ENCODE results near the gene MAPRE2.
"Not testable (repeated sequence)": the region's sequence is repeated elsewhere in the genome, so short reads cannot be mapped to it uniquely, and the experiment has no call there.

Gene MAPRE2

DNA sequence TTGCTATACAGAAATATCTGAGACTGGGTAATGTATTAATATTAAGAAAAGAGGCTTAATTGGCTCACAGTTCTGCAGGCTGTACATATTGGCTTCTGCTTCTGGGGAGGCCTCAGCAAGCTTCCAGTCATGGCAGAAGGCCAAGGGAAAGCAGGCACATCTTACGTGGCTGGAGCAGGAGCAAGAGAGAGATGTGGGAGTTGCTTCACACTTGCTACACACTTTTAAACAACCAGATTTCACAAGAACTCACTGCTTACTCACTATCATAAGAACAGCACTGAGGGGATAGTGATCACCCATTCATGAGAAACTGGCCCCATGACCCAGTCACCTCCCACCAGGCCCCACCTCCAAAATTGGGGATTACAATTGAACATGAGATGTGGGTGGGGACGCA lies 50.6 kb downstream of the MAPRE2 start:
- no peak for DNase-seq (ENCODE audit: low spot score)

- no peak for DNase-seq (ENCODE audit: low spot score)
These were observed 54.9 kb downstream of the MAPRE2 start for GRCh38 chr18:35095983-35096676.

- no peak for DNase-seq (ENCODE audit: low spot score)
These were observed 55.4 kb downstream of the MAPRE2 start for GRCh38 chr18:35096677-35097011.

DNA sequence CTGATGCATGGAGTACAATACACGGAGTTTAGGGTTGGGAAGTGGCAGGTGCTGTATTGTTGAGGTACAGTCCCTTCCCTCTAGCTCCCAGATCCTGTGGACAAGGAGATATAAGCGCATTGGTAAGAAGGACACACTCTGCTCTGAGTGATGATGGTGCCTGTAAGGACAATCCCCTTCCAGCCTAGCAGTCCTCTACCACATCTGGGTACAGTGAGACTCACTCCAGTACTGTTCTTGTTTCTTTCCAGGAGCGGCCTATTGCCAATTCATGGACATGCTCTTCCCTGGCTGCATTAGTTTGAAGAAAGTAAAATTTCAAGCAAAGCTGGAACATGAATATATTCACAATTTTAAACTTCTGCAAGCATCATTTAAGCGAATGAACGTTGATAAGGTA lies 56.0 kb downstream of the MAPRE2 start:
- no peak for DNase-seq (ENCODE audit: low spot score)

GRCh38 chr18:35097763-35098162 lies 56.5 kb downstream of the MAPRE2 start:
- DNase-seq (ENCODE audit: low spot score) = no peak

- DNase-seq (ENCODE audit: low spot score) = no peak
These were observed 58.7 kb downstream of the MAPRE2 start for GRCh38 chr18:35099911-35100310.

DNA sequence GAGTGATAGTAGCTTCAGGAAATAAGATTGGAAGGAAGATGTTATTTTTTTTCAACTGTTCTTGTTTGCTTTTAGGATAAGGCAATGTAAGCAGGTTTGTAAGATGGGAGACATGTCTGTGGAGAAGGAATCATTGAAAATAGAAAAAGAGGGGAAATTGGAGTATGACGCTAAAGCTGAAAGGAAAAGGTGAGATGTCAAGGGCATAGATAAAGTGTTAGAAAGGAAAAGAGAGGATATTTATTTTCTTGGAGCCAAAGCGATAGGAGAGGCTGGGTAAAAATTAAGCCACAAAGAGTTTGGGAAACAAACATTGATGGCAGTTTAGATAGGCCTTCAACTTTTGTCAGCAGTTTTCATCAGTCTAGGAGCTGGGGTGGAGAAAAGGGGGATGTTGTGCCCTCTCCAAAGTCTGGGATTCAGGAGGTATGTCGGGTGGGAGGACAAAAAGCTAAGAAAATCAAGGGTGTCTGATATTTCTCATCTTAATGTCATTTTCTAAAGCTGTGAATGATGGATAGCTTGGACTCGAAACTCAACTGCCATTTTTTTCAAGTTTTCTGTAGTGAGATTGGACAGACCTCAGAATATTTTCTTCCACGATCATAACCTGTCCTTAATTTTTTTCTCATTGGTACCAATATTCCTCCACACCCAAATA lies 63.3 kb downstream of the MAPRE2 start:
- DNase-seq (ENCODE audit: low spot score) = no peak

GRCh38 chr18:35106013-35106844 lies 65.0 kb downstream of the MAPRE2 start:
- DNase-seq (ENCODE audit: low spot score) = no peak

- DNase-seq (ENCODE audit: low spot score) = no peak
These were observed 65.6 kb downstream of the MAPRE2 start for GRCh38 chr18:35106845-35107148.

DNA sequence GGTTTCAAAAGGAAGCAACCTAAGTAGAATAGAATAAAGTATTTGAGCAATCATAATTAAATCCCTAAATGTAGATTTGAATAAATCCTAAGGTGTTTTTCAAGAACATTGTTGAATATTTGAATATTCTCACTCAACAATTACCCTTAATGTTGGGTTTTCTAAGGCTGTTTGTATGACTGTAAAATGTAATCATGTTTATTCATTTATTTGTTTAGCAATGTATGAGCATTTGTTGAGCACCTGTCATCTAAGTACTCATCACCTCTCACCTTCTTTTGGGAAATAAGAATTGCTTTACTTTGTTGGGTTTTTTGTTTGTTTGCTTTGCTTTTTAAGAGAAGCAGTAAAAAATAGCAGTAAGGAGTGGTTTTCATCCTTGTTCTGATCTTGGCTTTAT lies 66.0 kb downstream of the MAPRE2 start:
- no peak for DNase-seq (ENCODE audit: low spot score)

GRCh38 chr18:35108088-35108487 lies 66.9 kb downstream of the MAPRE2 start:
- not testable (repeated sequence) for DNase-seq (ENCODE audit: low spot score)

DNA sequence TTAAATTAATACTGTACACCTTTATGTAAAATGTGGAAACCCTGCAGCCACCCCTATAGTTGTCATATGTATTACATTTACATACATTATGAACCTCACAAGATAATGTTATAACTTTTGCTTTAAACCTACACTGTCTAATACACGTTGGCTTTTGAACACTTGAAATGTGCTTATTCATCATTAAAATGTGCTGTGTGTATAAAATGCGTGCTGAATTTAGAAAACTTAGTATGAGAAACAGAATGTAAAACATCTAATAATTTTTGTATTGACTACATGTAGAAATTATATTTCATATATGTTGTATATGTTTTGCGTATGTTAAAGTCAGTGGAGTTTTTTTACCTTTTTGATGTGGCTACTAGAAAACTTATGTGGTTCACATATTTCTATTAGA lies 68.8 kb downstream of the MAPRE2 start:
- no peak for DNase-seq (ENCODE audit: low spot score)

DNA sequence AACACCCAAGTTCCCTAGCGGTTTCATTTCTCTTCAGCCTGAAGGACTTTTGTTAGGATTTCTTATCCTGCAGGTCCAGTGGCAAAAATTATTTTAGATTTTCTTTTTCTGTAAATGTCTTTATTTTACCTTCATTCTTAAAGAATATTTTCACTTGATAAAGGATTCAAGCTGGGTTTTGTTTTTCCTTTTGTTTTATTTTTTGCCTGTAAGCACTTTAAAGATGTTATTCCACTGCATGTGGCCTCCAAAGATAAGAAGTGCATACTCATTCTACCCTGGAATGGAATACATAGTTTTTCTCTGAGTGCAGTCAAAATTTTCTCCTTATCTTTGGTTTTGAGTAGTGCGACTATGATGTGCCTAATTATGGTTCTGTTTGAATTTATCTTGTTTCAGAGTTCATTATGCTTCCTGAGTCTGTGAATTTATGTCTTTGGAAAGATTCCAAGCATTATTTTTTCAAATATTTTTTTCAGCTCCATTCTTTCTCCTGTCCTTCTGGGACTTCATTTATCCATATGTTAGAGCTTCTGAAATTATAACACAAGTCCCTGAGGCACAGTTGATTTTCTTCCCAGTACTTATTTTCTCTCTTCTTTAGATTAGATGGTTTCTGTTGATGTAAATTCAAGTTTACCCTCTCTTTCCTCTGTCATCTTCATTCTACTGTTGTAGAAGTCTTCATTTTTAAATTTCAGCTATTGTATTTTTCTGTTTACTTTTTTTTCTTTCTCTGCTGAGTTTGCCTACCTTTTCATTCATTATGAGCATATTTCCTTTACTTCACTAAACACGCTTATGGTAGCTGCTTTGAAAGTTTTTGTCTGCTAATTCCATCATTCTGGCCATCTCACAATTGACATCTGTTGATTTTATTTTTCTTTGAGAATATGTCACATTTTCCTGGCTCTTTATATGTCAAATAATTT lies 69.6 kb downstream of the MAPRE2 start:
- no peak for DNase-seq (ENCODE audit: low spot score)

DNA sequence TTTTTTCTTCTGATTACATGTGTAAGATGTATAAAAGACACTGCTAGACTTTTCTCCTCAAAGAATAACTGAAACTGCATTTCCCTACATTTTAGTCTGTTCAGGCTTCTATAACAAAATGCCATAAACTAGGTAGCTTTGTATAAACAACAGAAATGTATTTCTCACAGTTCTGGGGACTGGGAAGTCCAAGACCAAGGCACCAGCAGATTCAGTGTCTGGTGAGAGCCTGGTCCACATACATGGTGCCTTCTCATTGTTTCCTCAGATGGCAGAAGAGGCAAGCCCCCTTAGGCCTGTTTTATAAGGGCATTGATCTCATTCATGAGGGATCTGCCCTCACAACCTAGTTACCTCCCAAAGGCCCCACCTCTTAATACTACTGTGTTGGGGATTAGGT lies 71.5 kb downstream of the MAPRE2 start:
- no peak for DNase-seq (ENCODE audit: low spot score)

- DNase-seq (ENCODE audit: low spot score) = no peak
These were observed 73.1 kb downstream of the MAPRE2 start for GRCh38 chr18:35114305-35114704.

- DNase-seq (ENCODE audit: low spot score) = no peak
These were observed 75.6 kb downstream of the MAPRE2 start for GRCh38 chr18:35116784-35117318.

DNA sequence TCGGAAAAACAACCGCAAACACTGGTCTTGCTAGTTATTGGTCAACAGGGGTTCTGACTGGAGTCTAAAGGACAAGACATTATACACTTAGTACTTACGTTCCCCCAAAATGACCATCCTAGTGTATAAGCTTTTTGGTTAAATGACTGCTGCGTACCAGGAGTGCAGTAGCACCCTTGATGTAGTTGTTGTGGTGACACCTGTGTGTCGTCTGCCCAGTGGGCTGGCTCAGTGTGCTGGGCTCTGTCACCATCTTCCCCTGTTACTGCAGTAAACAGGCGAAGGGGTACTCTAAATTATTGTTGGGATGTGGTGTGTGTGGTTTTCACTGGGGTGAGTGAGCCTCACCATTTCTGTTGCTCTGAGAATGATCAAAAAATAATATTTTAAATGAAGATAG lies 76.2 kb downstream of the MAPRE2 start:
- DNase-seq (ENCODE audit: low spot score) = no peak

DNA sequence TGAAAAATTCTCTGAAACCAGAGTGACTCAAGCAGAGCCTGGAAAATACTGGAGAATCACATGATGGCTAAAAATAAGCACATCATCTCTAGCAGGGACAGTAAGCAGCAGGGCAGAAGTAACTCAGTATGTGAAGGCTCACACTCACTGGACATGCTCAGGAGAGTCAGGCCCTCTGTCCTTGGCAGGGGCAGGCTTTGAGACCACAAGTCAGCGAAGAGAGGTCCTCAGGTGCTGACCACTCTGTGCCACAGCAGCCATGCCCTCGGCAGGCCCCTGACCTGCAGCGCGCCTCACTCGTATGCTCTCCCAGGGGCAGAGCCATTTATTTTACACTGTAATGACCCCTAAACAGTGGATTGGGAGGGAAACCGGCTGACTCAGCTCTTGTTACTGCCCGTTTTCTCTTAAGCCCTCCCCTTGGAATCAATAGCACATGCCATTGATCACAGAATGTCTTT lies 76.8 kb downstream of the MAPRE2 start:
- no peak for DNase-seq (ENCODE audit: low spot score)

GRCh38 chr18:35118641-35119040 lies 77.4 kb downstream of the MAPRE2 start:
- no peak for DNase-seq (ENCODE audit: low spot score)

DNA sequence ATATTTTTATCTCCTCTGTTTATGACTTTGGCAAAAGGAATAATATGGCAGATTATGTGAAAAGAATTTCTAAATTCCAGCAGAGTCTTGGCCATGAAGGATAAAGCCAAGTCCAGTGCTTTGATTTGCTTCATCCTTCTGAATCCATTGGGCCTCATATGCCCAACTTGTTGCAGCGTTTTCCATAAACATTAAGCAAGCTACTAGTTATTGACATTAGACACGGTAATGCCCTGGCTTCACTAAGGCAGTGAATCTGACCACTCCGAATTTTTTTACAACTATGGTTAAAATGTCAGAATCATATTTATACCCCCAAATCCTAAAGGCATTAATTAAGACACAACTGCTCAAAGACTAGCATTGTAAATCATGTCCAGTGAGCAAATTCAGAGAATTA lies 79.8 kb downstream of the MAPRE2 start:
- no peak for DNase-seq (ENCODE audit: low spot score)

DNA sequence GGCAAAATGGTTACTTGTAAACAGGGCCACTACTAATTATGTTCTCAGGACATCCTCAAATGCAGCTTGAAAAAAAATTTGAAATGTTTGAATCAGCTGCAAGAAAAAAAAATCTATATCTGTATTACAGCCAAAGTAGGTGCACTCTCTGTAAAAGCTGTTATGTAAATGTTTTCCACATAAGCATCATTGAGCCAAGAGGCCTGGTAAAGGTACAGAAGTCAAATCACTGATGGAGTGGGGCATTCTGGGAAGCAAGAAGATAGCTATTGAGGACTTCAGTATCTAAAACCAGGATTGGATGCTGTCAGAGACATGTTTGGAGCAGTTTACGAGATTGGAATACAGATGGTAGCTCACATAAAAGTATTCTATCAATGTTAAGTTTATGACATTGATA lies 80.3 kb downstream of the MAPRE2 start:
- DNase-seq (ENCODE audit: low spot score) = no peak
